ENCODE results near the gene CDC14A. TPM values are rescaled to one million over a fixed set of nuclear protein-coding genes. Genes with fewer than 3 reads are reported as not detected.

CDC14A gene
- total and polyA plus RNA-seq, 12 donors, result 1.4 to 4.0 (median 3.1) TPM

DNA sequence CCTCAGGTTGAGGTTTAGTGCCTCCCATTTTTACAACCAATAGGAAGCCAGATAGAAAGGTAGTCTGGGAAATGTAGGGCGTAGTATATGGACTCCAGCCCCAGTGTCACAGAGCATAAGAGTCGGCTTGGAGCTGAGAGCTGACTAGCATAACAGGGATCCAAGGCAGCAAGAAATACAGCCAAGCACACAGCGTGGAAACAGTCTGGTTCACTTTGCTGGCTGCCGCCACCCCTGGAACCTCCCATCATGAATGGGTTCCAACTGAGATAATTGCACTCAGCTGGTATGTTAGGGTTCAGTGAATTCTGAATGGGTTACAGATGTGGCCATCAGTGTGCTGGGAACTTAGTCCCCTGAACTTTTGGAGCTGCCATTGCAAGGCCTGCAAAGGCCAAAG lies 108.9 kb downstream of the CDC14A start:
- peaks cover 0 to 24% (median 8%) of the 10 kb centered on the region in 9 donors for H3K4me1 ChIP-seq
- peaks cover 0 to 15% (median 0%) of the 10 kb centered on the region in 9 donors for H3K36me3 ChIP-seq
- no peak overlapping the region for H3K4me3 ChIP-seq
- ATAC-seq, result peak; percentile 54 to 89 (median 68)
- intact Hi-C loops (cut with DNase I), result loop anchor here (2.0 to 10.0 kb wide), 12 partner anchors 74 to 656 kb away; partner anchors contain the start of gene GPR88 (in 1 of the 10)
- 64 to 80% methylated on average over 4 of the region's 4 CpGs for WGBS, 2 donors
- peak overlapping the region in 2 of 10 donors; percentile 13 to 41 for H3K27ac ChIP-seq
- TF ChIP-seq, protein P1, sequence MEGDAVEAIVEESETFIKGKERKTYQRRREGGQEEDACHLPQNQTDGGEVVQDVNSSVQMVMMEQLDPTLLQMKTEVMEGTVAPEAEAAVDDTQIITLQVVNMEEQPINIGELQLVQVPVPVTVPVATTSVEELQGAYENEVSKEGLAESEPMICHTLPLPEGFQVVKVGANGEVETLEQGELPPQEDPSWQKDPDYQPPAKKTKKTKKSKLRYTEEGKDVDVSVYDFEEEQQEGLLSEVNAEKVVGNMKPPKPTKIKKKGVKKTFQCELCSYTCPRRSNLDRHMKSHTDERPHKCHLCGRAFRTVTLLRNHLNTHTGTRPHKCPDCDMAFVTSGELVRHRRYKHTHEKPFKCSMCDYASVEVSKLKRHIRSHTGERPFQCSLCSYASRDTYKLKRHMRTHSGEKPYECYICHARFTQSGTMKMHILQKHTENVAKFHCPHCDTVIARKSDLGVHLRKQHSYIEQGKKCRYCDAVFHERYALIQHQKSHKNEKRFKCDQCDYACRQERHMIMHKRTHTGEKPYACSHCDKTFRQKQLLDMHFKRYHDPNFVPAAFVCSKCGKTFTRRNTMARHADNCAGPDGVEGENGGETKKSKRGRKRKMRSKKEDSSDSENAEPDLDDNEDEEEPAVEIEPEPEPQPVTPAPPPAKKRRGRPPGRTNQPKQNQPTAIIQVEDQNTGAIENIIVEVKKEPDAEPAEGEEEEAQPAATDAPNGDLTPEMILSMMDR (IDR thresholded peaks at IDR 0.05), result no peak
- DNase-seq, result peak in 1 of 2 donors; percentile 27
- H3K9me3 ChIP-seq, result no peaks in the 10 kb centered on the region
- no peaks in the 10 kb centered on the region for H3K27me3 ChIP-seq

DNA sequence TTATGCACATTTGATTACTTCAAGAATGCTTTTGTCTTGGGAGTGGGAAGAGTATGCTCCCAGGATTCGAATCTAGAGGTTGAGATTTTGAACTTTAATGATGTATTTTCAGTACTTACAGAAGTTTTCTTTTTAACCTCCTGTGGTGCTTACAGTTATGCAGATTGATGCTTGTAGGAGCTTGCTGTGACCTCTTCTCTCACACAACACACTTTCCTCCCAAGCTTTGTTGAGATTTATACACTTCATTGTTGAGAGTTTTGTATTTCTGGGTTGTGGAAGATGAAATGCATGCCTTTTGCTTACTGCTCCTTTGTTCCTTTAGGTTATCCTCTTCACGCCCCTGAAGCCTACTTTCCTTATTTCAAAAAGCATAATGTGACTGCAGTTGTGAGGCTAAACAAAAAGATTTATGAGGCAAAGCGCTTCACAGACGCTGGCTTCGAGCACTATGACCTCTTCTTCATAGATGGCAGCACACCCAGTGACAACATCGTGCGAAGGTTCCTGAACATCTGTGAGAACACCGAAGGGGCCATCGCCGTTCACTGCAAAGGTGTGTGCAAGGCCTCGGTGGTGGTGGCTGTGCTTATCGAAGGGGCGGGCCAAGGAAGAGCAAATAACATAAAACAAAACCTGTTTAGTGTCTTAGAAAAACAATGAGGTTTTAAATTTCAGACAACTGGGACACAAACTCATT lies 110.2 kb downstream of the CDC14A start:
- TF ChIP-seq, protein P1 (IDR thresholded peaks at IDR 0.05), result no peak
- no peak for DNase-seq

DNA sequence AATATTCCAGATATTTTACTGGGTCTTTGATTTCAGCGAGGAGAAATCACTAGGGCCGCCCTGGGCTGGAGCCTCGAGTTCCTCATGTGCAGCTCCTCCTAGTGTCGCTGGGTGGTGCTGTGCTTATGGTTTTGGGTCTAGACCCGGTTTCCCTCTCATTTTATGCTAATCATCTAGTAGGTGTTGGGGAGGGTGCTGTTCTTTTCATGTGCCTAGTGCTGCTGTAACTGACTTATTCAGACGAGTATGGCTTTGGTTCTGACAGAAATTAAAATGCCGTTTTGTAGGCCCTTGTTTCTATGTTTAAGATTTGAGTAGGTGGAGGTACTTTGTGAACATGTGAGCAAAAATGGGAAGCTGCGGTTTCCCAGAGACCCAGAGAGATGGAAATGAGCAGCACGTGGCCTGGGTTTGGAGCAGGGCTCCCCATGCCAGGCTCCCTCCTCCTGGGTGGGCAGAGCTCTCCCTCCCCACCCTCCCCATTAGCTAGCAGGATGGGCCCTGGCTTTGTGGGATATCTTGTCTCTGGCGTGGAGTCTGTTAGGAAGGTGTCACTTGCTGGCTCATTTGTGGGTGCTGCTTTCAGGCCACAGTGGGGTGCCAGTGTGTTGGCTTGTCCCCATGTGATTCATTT lies 111.6 kb downstream of the CDC14A start:
- TF ChIP-seq, protein P1 (IDR thresholded peaks at IDR 0.05), result peak; percentile 46 to 89 (median 73)
- peaks cover 0 to 30% (median 0%) of the 10 kb centered on the region in 9 donors for H3K36me3 ChIP-seq
- peak overlapping the region in 2 of 10 donors; percentile 8 to 17 for H3K27ac ChIP-seq
- no peaks in the 10 kb centered on the region for H3K27me3 ChIP-seq
- 35 to 37% methylated on average over 10 of the region's 10 CpGs for WGBS, 2 donors
- no peak overlapping the region for H3K4me3 ChIP-seq
- intact Hi-C loops (cut with DNase I), result loop anchor here (1.0 to 10.0 kb wide), 15 partner anchors 71 to 659 kb away; partner anchors contain the start of gene GPR88 (in 1 of the 10)
- no peaks in the 10 kb centered on the region for H3K9me3 ChIP-seq
- H3K4me1 ChIP-seq, result peaks cover 0 to 24% (median 8%) of the 10 kb centered on the region in 9 donors
- peak in 7 of 8 donors; percentile 36 to 82 (median 68) for ATAC-seq
- DNase-seq, result peak; percentile 30 to 38

More for the DNA sequence above, 110.2 kb downstream of the CDC14A start:
- no peak overlapping the region for H3K4me3 ChIP-seq
- intact Hi-C loops (cut with DNase I), result loop anchor here (1.0 to 10.0 kb wide), 15 partner anchors 72 to 658 kb away; partner anchors contain the start of gene GPR88 (in 1 of the 10)
- H3K9me3 ChIP-seq, result no peaks in the 10 kb centered on the region
- peaks cover 0 to 16% (median 0%) of the 10 kb centered on the region in 9 donors for H3K36me3 ChIP-seq
- no peak for ATAC-seq
- WGBS, 2 donors, result 89 to 90% methylated on average over 13 of the region's 13 CpGs
- no peak overlapping the region for H3K27ac ChIP-seq
- H3K27me3 ChIP-seq, result no peaks in the 10 kb centered on the region
- H3K4me1 ChIP-seq, result peaks cover 0 to 24% (median 8%) of the 10 kb centered on the region in 9 donors

DNA sequence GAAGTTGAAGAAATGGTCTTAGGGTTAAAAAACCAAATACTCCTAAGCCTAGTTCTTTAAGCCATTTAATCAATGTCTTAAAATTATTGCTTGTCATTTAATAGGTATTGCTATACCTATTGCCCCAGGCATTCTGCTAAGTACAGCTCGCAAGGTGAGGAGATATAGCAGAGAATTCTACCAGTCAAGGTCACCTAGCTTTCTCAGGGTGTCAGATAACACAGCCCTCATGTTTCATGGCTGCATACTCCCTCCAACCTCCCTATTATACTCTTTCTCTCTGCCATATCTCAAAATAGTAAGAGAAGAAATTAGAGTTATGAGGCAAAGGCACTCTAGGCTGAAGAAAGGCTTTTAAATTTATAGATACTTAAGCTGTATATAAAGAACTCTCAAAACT lies 117.3 kb downstream of the CDC14A start:
- Histone ChIP-seq H3K4me1 (peaks cover 0 to 3% (median 0%) of the 10 kb centered on the region in 9 donors), H3K36me3 (peaks cover 0 to 36% (median 0%) of the 10 kb centered on the region in 9 donors), H3K9me3 (no peaks in the 10 kb centered on the region), H3K4me3 (no peak overlapping the region), H3K27me3 (no peaks in the 10 kb centered on the region), H3K27ac (no peak overlapping the region)
- DNase-seq (no peak), ATAC-seq (peak in 2 of 8 donors; percentile 35 to 52)
- TF ChIP-seq, protein P1 (IDR thresholded peaks at IDR 0.05), result no peak
- intact Hi-C loops (cut with DNase I), result loop anchor here in 7 of 10 donors (5.0 to 10.0 kb wide), 7 partner anchors 53 to 665 kb away; partner anchors contain the start of gene GPR88 (in 1 of the 7)
- 47 to 79% methylated on average over 1 of the region's 1 CpG for WGBS, 2 donors

All from heart right ventricle (tissue), 16 donors.